PC-9 (cell line): ENCODE measurements around the gene SMIM1.

Experiments used
- EZH2 ChIP-seq: fragments of 200-600 bp; sonication (generic); IDR thresholded peaks from 2 replicates; pipeline ENCODE4 v1.8.0; 2017; ENCODE audit warnings: antibody characterized with exemption, low read depth
- TF ChIP-seq, protein P1 (sequence below): fragments of 200-600 bp; sonication (generic); conservative IDR thresholded peaks from 2 replicates; pipeline ENCODE4 v1.6.1; 2017; ENCODE audit warnings: mixed run types, antibody characterized with exemption, mild to moderate bottlenecking, moderate library complexity

DNA sequence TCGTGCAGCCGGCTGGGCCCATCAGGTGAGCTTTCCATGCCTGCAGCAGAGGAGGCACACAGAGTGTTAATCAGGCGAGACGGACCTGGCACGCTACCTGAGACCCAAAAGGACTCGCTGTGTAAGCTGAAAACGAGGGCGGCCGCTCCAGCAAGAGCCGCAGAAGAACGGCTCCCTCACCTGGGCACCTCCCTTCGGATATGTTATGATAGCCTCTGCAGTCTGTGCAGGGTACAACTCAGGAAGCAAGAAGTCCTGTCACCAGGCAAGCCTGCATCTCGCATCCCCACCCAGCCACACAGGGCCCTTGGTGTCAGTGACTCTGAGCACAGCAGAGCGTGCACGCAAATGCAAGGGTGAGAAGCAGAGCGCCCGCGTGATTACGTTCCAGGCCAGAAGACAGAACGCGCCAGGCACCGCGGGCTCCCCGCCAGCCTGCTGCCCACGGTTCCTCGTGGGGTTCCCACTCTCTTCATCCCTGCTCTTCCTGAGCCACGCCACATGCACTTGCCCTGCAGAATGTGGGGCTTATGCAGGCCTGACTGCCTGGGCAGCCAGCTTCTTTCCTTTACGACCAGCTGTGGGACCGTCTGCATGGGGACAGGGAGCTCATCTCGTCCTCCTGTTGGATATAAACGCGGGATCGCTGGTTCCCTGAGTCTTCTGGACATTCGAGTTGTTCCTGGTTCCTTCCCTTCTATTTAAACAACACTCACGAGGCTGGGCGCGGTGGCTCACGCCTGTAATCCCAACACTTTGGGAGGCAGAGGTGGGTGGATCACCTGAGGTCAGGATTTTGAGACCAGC is 44.0 kb downstream of the SMIM1 start:
- TF ChIP-seq, protein P1, sequence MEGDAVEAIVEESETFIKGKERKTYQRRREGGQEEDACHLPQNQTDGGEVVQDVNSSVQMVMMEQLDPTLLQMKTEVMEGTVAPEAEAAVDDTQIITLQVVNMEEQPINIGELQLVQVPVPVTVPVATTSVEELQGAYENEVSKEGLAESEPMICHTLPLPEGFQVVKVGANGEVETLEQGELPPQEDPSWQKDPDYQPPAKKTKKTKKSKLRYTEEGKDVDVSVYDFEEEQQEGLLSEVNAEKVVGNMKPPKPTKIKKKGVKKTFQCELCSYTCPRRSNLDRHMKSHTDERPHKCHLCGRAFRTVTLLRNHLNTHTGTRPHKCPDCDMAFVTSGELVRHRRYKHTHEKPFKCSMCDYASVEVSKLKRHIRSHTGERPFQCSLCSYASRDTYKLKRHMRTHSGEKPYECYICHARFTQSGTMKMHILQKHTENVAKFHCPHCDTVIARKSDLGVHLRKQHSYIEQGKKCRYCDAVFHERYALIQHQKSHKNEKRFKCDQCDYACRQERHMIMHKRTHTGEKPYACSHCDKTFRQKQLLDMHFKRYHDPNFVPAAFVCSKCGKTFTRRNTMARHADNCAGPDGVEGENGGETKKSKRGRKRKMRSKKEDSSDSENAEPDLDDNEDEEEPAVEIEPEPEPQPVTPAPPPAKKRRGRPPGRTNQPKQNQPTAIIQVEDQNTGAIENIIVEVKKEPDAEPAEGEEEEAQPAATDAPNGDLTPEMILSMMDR, result no peak
- no peak for TF ChIP-seq EZH2
